T-helper 17 cell (primary cell): ENCODE data around the gene PLA2G2D. TPM values are rescaled to one million over a fixed set of nuclear protein-coding genes. Genes with fewer than 3 reads are reported as not detected.

ENCODE experiments used
- ATAC-seq: fragments of 150-1000 bp; cut with Tn5 transposase; 2 replicates; pipeline ENCODE4 v1.10.0; 2021; ENCODE audit warnings: mild to moderate bottlenecking, moderate library complexity
- DNase-seq, 3 donors: peaks; one replicate each; pipeline versions ENCODE4 v3.0.0 to v3.0.0-alpha.2; 2020 to 2021
- H3K9me3 ChIP-seq: one replicate; pipeline ENCODE4 v1.7.0; 2013; ENCODE audit warnings: low read length, mild to moderate bottlenecking; ENCODE audit not compliant: control insufficient read depth, poor library complexity, severe bottlenecking
- H3K27ac Mint-ChIP-seq: one replicate; pipeline ENCODE4 v1.8.0; 2022; ENCODE audit warnings: mild to moderate bottlenecking, moderate library complexity, mixed read lengths
- H3K27me3 Mint-ChIP-seq: one replicate; pipeline ENCODE4 v1.8.0; 2022; ENCODE audit warnings: mixed read lengths
- H3K36me3 Mint-ChIP-seq: one replicate; pipeline ENCODE4 v1.8.0; 2022; ENCODE audit warnings: low read depth, mixed read lengths
- H3K4me1 Mint-ChIP-seq: one replicate; pipeline ENCODE4 v1.8.0; 2022; ENCODE audit warnings: mild to moderate bottlenecking, mixed read lengths
- H3K4me3 Mint-ChIP-seq: one replicate; pipeline ENCODE4 v1.8.0; 2022; ENCODE audit warnings: mild to moderate bottlenecking, moderate library complexity, mixed read lengths
- total RNA-seq, 4 donors: library from RNA in 2 of 4; stranded (reverse) in 2 of 4; gene quantifications; one replicate each; pipeline ENCODE4 v1.2.3 and lab custom pipeline; 2022 to 2026

PLA2G2D gene
- total RNA-seq, 2 donors from 2014 or later = not detected

GRCh38 chr1:20099533-20099932 is 19.8 kb downstream of the PLA2G2D start:
- DNase-seq (no peak), ATAC-seq (no peak)
- H3K9me3 ChIP-seq = no peaks in the 10 kb centered on the region
- H3K4me1 Mint-ChIP-seq = no peaks in the 10 kb centered on the region
- no peak overlapping the region for H3K27ac Mint-ChIP-seq
- H3K27me3 Mint-ChIP-seq = peaks cover 2% of the 10 kb centered on the region
- H3K36me3 Mint-ChIP-seq = no peaks in the 10 kb centered on the region
- H3K4me3 Mint-ChIP-seq = no peak overlapping the region

GRCh38 chr1:20096840-20097447 is 22.4 kb downstream of the PLA2G2D start:
- H3K9me3 ChIP-seq = no peaks in the 10 kb centered on the region
- no peak overlapping the region for H3K27ac Mint-ChIP-seq
- no peaks in the 10 kb centered on the region for H3K36me3 Mint-ChIP-seq
- H3K4me1 Mint-ChIP-seq = no peaks in the 10 kb centered on the region
- H3K27me3 Mint-ChIP-seq = peaks cover 21% of the 10 kb centered on the region
- H3K4me3 Mint-ChIP-seq = no peak overlapping the region
- ATAC-seq = no peak
- DNase-seq = no peak

GRCh38 chr1:20095564-20096434 is 23.5 kb downstream of the PLA2G2D start:
- ATAC-seq = no peak
- no peak overlapping the region for H3K27ac Mint-ChIP-seq

GRCh38 chr1:20093940-20094391 is 25.4 kb downstream of the PLA2G2D start:
- H3K4me3 Mint-ChIP-seq = no peak overlapping the region
- DNase-seq = no peak

More at GRCh38 chr1:20095564-20096434, 23.5 kb downstream of the PLA2G2D start:
- H3K4me1 Mint-ChIP-seq = no peaks in the 10 kb centered on the region
- no peaks in the 10 kb centered on the region for H3K9me3 ChIP-seq
- no peak overlapping the region for H3K4me3 Mint-ChIP-seq
- peaks cover 28% of the 10 kb centered on the region for H3K27me3 Mint-ChIP-seq
- no peak for DNase-seq
- no peaks in the 10 kb centered on the region for H3K36me3 Mint-ChIP-seq

GRCh38 chr1:20093303-20093702 is 26.0 kb downstream of the PLA2G2D start:
- no peaks in the 10 kb centered on the region for H3K36me3 Mint-ChIP-seq
- H3K4me1 Mint-ChIP-seq = no peaks in the 10 kb centered on the region
- no peak overlapping the region for H3K27ac Mint-ChIP-seq
- no peak for DNase-seq
- peaks cover 42% of the 10 kb centered on the region for H3K27me3 Mint-ChIP-seq
- ATAC-seq = no peak
- no peaks in the 10 kb centered on the region for H3K9me3 ChIP-seq
- H3K4me3 Mint-ChIP-seq = no peak overlapping the region

More at GRCh38 chr1:20093940-20094391, 25.4 kb downstream of the PLA2G2D start:
- ATAC-seq = no peak
- no peaks in the 10 kb centered on the region for H3K9me3 ChIP-seq
- no peaks in the 10 kb centered on the region for H3K4me1 Mint-ChIP-seq
- no peak overlapping the region for H3K27ac Mint-ChIP-seq
- H3K36me3 Mint-ChIP-seq = no peaks in the 10 kb centered on the region
- peaks cover 42% of the 10 kb centered on the region for H3K27me3 Mint-ChIP-seq

- Mint-ChIP-seq H3K27ac (no peak overlapping the region), H3K4me1 (no peaks in the 10 kb centered on the region), H3K27me3 (peaks cover 48% of the 10 kb centered on the region), H3K4me3 (no peak overlapping the region), H3K36me3 (no peaks in the 10 kb centered on the region)
- no peak for DNase-seq
- no peaks in the 10 kb centered on the region for H3K9me3 ChIP-seq
- no peak for ATAC-seq
Measured at GRCh38 chr1:20090641-20091040, 28.7 kb downstream of the PLA2G2D start.

- Mint-ChIP-seq H3K4me3 (no peak overlapping the region), H3K27ac (no peak overlapping the region), H3K27me3 (peaks cover 48% of the 10 kb centered on the region), H3K4me1 (no peaks in the 10 kb centered on the region), H3K36me3 (no peaks in the 10 kb centered on the region)
- H3K9me3 ChIP-seq = no peaks in the 10 kb centered on the region
- no peak for DNase-seq
- no peak for ATAC-seq
Measured at GRCh38 chr1:20090119-20090518, 29.2 kb downstream of the PLA2G2D start.

DNA sequence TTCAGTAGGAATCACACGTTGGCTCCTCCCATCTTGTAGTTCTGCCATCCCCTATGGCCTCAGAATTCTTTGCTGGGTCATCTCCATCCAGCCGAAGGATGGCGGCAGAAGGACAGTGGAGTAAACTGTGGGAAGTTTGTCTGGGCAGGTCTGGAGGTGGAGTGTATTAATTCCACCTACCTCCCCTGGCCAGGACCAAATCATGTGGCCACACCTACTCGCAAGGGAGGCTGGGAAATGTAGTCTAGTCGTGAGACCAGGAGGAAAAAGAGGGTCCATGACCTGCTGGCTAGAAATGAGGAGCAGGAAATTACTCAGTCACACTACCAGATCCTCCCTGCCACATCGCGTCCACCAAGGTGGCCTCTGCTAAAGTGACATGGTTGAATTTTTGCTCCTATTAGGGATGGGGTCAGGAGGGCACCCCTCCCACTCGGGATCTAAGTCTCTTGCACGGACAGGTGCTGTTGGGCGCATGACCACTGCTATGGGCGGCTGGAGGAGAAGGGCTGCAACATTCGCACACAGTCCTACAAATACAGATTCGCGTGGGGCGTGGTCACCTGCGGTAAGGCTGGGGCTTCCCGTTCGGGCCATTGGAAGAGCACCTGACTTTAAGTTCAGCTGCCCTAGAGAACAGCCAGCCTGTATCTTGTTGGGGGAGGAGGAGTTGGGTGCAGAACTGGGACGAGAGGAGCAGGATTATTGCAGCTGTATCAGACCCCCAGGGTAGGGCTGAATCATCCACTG is 29.8 kb downstream of the PLA2G2D start:
- Mint-ChIP-seq H3K27me3 (peaks cover 51% of the 10 kb centered on the region), H3K27ac (no peak overlapping the region), H3K4me3 (no peak overlapping the region), H3K36me3 (no peaks in the 10 kb centered on the region), H3K4me1 (no peaks in the 10 kb centered on the region)
- DNase-seq (no peak), ATAC-seq (no peak)
- H3K9me3 ChIP-seq = no peaks in the 10 kb centered on the region

- H3K4me1 Mint-ChIP-seq = no peaks in the 10 kb centered on the region
- H3K27me3 Mint-ChIP-seq = peaks cover 48% of the 10 kb centered on the region
- H3K9me3 ChIP-seq = no peaks in the 10 kb centered on the region
- ATAC-seq (no peak), DNase-seq (no peak)
- no peak overlapping the region for H3K4me3 Mint-ChIP-seq
- no peaks in the 10 kb centered on the region for H3K36me3 Mint-ChIP-seq
- H3K27ac Mint-ChIP-seq = no peak overlapping the region
Measured at GRCh38 chr1:20087668-20088067, 31.7 kb downstream of the PLA2G2D start.

- DNase-seq (no peak), ATAC-seq (no peak)
- Mint-ChIP-seq H3K4me3 (no peak overlapping the region), H3K27ac (no peak overlapping the region), H3K27me3 (peaks cover 53% of the 10 kb centered on the region), H3K36me3 (no peaks in the 10 kb centered on the region), H3K4me1 (peaks cover 1% of the 10 kb centered on the region)
- H3K9me3 ChIP-seq = no peaks in the 10 kb centered on the region
Measured at GRCh38 chr1:20086800-20087199, 32.5 kb downstream of the PLA2G2D start.

- Mint-ChIP-seq H3K36me3 (peaks cover 2% of the 10 kb centered on the region), H3K27me3 (peaks cover 57% of the 10 kb centered on the region), H3K27ac (no peak overlapping the region), H3K4me1 (peaks cover 10% of the 10 kb centered on the region), H3K4me3 (no peak overlapping the region)
- no peaks in the 10 kb centered on the region for H3K9me3 ChIP-seq
- DNase-seq (no peak), ATAC-seq (no peak)
Measured at GRCh38 chr1:20083178-20083944, 36.0 kb downstream of the PLA2G2D start.

DNA sequence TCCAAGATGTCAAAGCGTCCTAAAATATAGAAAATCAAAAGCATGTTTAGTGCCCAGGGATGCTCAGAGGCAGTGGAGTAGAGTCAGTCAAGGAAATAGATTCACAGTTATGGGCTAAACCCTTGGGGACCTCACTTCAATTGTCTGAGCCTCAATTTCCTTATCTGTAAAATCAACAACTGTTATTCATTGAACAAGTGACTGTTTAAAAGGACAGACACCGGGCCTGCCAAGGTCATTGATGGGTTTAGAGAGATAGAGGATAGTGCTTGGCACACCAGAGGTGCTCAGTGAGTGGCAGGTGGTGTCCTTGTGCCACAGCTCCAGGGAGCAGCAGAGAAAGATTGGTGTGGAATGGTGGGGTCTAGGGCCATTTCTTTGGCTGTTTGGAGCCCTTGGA is 36.6 kb downstream of the PLA2G2D start:
- H3K4me3 Mint-ChIP-seq = no peak overlapping the region
- H3K4me1 Mint-ChIP-seq = peaks cover 15% of the 10 kb centered on the region
- H3K27me3 Mint-ChIP-seq = peaks cover 63% of the 10 kb centered on the region
- ATAC-seq = no peak
- no peak overlapping the region for H3K27ac Mint-ChIP-seq
- no peak for DNase-seq
- H3K9me3 ChIP-seq = no peaks in the 10 kb centered on the region
- peaks cover 2% of the 10 kb centered on the region for H3K36me3 Mint-ChIP-seq
